Right atrium auricular region (tissue), 2 donors: ENCODE measurements around the gene ASB3. TPM values are rescaled to one million over a fixed set of nuclear protein-coding genes. Genes with fewer than 3 reads are reported as not detected.

Source experiments
- DNase-seq: peaks from one replicate; pipeline ENCODE4 v3.0.0-alpha.2; 2019; ENCODE audit warnings: low spot score
- H3K27ac ChIP-seq, 2 donors: fragments of 200-600 bp; sonication (generic); 1 replicate in 1 of 2; 2 replicates in 1 of 2; pipeline ENCODE4 v1.5.1; 2016 to 2019
- H3K27me3 ChIP-seq, 2 donors: fragments of 200-600 bp; sonication (generic); one replicate each; pipeline versions ENCODE4 v1.5.1 to v1.6.0; 2017 to 2019
- H3K36me3 ChIP-seq: fragments of 200-600 bp; sonication (generic); one replicate; pipeline ENCODE4 v1.5.1; 2016
- H3K4me1 ChIP-seq, 2 donors: fragments of 200-600 bp; sonication (generic); one replicate each; pipeline versions ENCODE4 v1.5.1 to v1.6.0; 2017 to 2019
- H3K4me3 ChIP-seq, 2 donors: fragments of 200-600 bp; sonication (generic); 1 replicate in 1 of 2; 2 replicates in 1 of 2; pipeline ENCODE4 v1.5.1; 2017 to 2019; ENCODE audit warnings: mild to moderate bottlenecking in 1 of 2, moderate library complexity in 1 of 2
- H3K9me3 ChIP-seq, 2 donors: fragments of 200-600 bp; sonication (generic); one replicate each; pipeline ENCODE4 v1.5.1; 2019
- total RNA-seq, 2 donors: library from RNA; depleted of rRNA; stranded (reverse); fragments of >200 nt; gene quantifications; one replicate each; pipeline ENCODE4 v1.1.0, GENCODE V29; 2016
- TF ChIP-seq, protein P1 (sequence below), 2 donors: fragments of 200-600 bp; sonication (generic); IDR thresholded peaks; one replicate each; pipeline ENCODE4 v1.5.1; 2019; ENCODE audit warnings: antibody characterized with exemption in 2 of 2

Gene ASB3
- total RNA-seq, 2 donors from 2014 or later = 9.2 to 11.4 TPM

DNA sequence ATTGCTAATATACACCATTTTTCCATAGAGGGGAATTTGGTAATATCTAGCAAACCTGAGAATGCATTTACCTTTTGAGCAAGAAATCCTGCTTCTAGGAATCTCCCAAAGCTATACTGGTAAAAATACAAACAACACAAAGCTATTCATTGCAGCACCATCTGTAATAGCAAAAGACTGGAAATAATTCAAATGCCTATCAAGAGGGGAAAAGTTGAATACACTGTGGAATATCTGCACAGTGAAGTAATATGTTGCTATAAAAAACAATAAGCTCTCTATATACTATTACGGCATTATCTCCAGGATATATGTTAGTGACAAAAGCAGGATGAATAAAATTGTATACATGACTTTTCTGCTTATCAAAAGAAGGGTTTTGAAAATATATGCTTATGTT lies 131.5 kb downstream of the ASB3 start:
- H3K27me3 ChIP-seq = no peaks in the 10 kb centered on the region
- TF ChIP-seq, protein P1, sequence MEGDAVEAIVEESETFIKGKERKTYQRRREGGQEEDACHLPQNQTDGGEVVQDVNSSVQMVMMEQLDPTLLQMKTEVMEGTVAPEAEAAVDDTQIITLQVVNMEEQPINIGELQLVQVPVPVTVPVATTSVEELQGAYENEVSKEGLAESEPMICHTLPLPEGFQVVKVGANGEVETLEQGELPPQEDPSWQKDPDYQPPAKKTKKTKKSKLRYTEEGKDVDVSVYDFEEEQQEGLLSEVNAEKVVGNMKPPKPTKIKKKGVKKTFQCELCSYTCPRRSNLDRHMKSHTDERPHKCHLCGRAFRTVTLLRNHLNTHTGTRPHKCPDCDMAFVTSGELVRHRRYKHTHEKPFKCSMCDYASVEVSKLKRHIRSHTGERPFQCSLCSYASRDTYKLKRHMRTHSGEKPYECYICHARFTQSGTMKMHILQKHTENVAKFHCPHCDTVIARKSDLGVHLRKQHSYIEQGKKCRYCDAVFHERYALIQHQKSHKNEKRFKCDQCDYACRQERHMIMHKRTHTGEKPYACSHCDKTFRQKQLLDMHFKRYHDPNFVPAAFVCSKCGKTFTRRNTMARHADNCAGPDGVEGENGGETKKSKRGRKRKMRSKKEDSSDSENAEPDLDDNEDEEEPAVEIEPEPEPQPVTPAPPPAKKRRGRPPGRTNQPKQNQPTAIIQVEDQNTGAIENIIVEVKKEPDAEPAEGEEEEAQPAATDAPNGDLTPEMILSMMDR (IDR thresholded peaks at IDR 0.05) = no peak
- H3K4me3 ChIP-seq = no peak overlapping the region
- H3K9me3 ChIP-seq = no peaks in the 10 kb centered on the region
- H3K4me1 ChIP-seq = no peaks in the 10 kb centered on the region
- DNase-seq = no peak
- no peaks in the 10 kb centered on the region for H3K36me3 ChIP-seq
- H3K27ac ChIP-seq = no peak overlapping the region

- Histone ChIP-seq H3K27ac (no peak overlapping the region), H3K36me3 (no peaks in the 10 kb centered on the region), H3K9me3 (no peaks in the 10 kb centered on the region), H3K4me3 (no peak overlapping the region), H3K4me1 (no peaks in the 10 kb centered on the region), H3K27me3 (no peaks in the 10 kb centered on the region)
- TF ChIP-seq, protein P1 (IDR thresholded peaks at IDR 0.05) = no peak
- DNase-seq = no peak
These were observed 132.4 kb downstream of the ASB3 start for GRCh38 chr2:53654396-53654795.

DNA sequence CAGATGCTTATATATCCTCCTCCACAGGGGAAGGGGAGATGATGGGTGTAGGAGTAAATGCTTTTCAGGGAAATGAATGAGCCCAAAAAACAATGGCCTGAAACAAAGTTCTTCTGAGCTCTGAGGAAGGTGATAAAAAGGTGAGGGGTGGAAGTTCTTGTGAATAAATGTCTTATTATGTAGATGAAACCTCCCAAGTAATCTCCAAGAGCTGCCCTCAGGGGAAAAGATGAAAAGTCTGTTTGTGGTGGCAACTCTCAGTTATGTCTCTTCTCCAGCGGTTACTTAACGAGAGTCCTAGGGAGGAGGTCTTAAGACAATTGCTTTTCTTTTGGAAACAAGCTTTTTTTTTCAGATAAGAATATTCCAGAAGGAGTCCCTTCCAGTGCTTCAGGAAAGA lies 134.6 kb downstream of the ASB3 start:
- no peak for DNase-seq
- TF ChIP-seq, protein P1 (IDR thresholded peaks at IDR 0.05) = no peak
- Histone ChIP-seq H3K27me3 (no peaks in the 10 kb centered on the region), H3K4me3 (no peak overlapping the region), H3K4me1 (no peaks in the 10 kb centered on the region), H3K9me3 (no peaks in the 10 kb centered on the region), H3K27ac (no peak overlapping the region), H3K36me3 (no peaks in the 10 kb centered on the region)

DNA sequence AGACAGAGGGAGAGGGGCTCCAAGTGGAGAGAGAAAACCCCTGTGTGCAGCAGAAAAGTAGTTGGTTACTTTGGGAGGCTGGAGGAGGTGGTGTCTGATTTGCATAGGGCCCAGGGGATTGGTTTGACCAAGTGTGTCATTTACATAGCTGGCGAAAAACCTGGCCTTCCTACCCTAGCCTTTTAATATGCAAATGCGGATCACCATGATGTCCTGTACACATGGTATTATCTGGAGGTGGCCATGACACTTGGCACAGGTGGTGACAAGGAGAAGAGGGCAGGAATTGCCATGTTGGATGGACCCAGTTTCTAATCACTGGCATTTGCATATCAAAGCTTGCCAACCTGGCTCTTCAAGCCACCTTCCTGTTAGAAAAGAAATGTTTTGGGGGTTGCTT lies 140.0 kb downstream of the ASB3 start:
- no peaks in the 10 kb centered on the region for H3K36me3 ChIP-seq
- H3K4me1 ChIP-seq = no peaks in the 10 kb centered on the region
- no peak overlapping the region for H3K27ac ChIP-seq
- TF ChIP-seq, protein P1 (IDR thresholded peaks at IDR 0.05) = no peak
- no peak overlapping the region for H3K4me3 ChIP-seq
- H3K27me3 ChIP-seq = no peaks in the 10 kb centered on the region
- no peak for DNase-seq
- no peaks in the 10 kb centered on the region for H3K9me3 ChIP-seq

DNA sequence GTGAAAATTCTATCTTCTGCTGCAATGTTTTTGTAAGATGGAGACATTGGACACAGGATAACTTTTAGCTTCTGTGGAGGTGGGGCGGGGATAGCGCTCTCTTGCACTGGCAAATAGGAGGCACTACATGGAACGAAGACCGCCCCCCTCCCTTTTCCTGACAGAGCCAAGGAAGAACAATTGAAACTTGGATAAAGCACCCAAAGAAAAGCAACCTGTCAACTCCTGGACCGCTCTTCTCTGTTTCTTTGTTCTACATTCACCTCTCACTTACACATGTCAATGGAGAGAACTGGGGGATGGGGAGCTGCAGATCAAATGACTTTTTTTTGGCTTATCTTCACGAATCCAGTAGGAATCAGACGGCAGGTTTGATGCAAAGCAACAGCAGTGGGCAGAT lies 145.5 kb downstream of the ASB3 start:
- no peak for DNase-seq
- Histone ChIP-seq H3K36me3 (no peaks in the 10 kb centered on the region), H3K4me1 (no peaks in the 10 kb centered on the region), H3K9me3 (no peaks in the 10 kb centered on the region), H3K4me3 (no peak overlapping the region), H3K27ac (no peak overlapping the region), H3K27me3 (no peaks in the 10 kb centered on the region)
- TF ChIP-seq, protein P1 (IDR thresholded peaks at IDR 0.05) = no peak

- no peaks in the 10 kb centered on the region for H3K4me1 ChIP-seq
- no peak overlapping the region for H3K27ac ChIP-seq
- H3K9me3 ChIP-seq = no peaks in the 10 kb centered on the region
- no peaks in the 10 kb centered on the region for H3K27me3 ChIP-seq
- no peaks in the 10 kb centered on the region for H3K36me3 ChIP-seq
- TF ChIP-seq, protein P1 (IDR thresholded peaks at IDR 0.05) = no peak
- no peak overlapping the region for H3K4me3 ChIP-seq
- DNase-seq = no peak
These were observed 146.3 kb downstream of the ASB3 start for GRCh38 chr2:53640466-53640865.
